Measurements from ENCODE around the gene STX12. TPM values are rescaled to one million over a fixed set of nuclear protein-coding genes. Genes with fewer than 3 reads are reported as not detected.
"Not testable (repeated sequence)": the region's sequence is repeated elsewhere in the genome, so short reads cannot be mapped to it uniquely, and the experiment has no call there.

Gene STX12
- total RNA-seq, 1 donor from 2014 or later, result 24.5 TPM

GRCh38 chr1:27864264-27864895 lies 91.4 kb downstream of the STX12 start:
- intact Hi-C loops (cut with micrococcal nuclease), result no loop called here

- intact Hi-C loops (cut with micrococcal nuclease), result no loop called here
Observed at GRCh38 chr1:27865821-27866220, 92.8 kb downstream of the STX12 start.

GRCh38 chr1:27868556-27868931 lies 95.5 kb downstream of the STX12 start:
- intact Hi-C loops (cut with micrococcal nuclease), result no loop called here

- intact Hi-C loops (cut with micrococcal nuclease), result no loop called here
Observed at GRCh38 chr1:27868932-27869718, 96.1 kb downstream of the STX12 start.

GRCh38 chr1:27869719-27870085 lies 96.7 kb downstream of the STX12 start:
- intact Hi-C loops (cut with micrococcal nuclease), result no loop called here

- intact Hi-C loops (cut with micrococcal nuclease), result not testable (repeated sequence)
Observed at GRCh38 chr1:27871076-27871475, 98.1 kb downstream of the STX12 start.

GRCh38 chr1:27872059-27872801 lies 99.2 kb downstream of the STX12 start, which contains the start of gene THEMIS2:
THEMIS2 (plus strand) TSS chr1:27872544; CDS start chr1:27872572, 28 bp downstream.
- intact Hi-C loops (cut with micrococcal nuclease), result loop anchor here (1.0 to 2.0 kb wide), 2 partner anchors 15 to 216 kb away; partner anchors contain the start of gene EYA3

GRCh38 chr1:27872802-27873551 lies 100.0 kb downstream of the STX12 start:
- intact Hi-C loops (cut with micrococcal nuclease), result loop anchor here (1.0 to 2.0 kb wide), 2 partner anchors 14 to 215 kb away; partner anchors contain the start of gene EYA3

- intact Hi-C loops (cut with micrococcal nuclease), result loop anchor here (2.0 kb wide), 1 partner anchor 13 kb away; no protein-coding TSS in a partner anchor
Observed at GRCh38 chr1:27873671-27874384, 100.8 kb downstream of the STX12 start.

Other genes starting within 250 kb of the STX12 start
- gene AHDC1, start 169.1 kb upstream of the STX12 start, total RNA-seq, result 21.4 and 21.7 TPM in 2 replicates
- gene FGR, start 138.0 kb upstream of the STX12 start, total RNA-seq, result 0.14 and 0.23 TPM in 2 replicates
- gene IFI6, start 101.0 kb upstream of the STX12 start, total RNA-seq, result 91.8 and 99.1 TPM in 2 replicates
- 15.3 and 15.4 TPM in 2 replicates for gene FAM76A, start 47.3 kb upstream of the STX12 start, total RNA-seq
- gene PPP1R8, start 57.6 kb downstream of the STX12 start, total RNA-seq, result 59.1 and 62.1 TPM in 2 replicates
- 56.4 and 61.6 TPM in 2 replicates for gene THEMIS2, start 99.3 kb downstream of the STX12 start, total RNA-seq
- 76.4 and 78.9 TPM in 2 replicates for gene RPA2, start 141.4 kb downstream of the STX12 start, total RNA-seq
- 0.41 and 0.64 TPM in 2 replicates for gene SMPDL3B, start 161.8 kb downstream of the STX12 start, total RNA-seq
- gene XKR8, start 186.8 kb downstream of the STX12 start, total RNA-seq, result 6.6 and 6.8 TPM in 2 replicates

All from T-helper 2 cell treated with Interferon-gamma antibody and Interleukin-4, amounts not matched to agents 100 ng/mL and 5 ng/mL, for 36 hours (primary cell).